ENCODE data around the gene CPS1.

CPS1 gene

GRCh38 chr2:210655229-210655975 is 99.0 kb downstream of the CPS1 start:
- Histone ChIP-seq H3K36me3 (ENCODE audit: control insufficient read depth in 1 of 2, insufficient read depth in 2 of 2, low read length in 2 of 2) (peaks cover under 1 to 4% of the 10 kb centered on the region in 2 donors), H3K4me3 (ENCODE audit: low read depth in 1 of 2, low read length in 2 of 2) (no peak overlapping the region), H3K4me1 (ENCODE audit: control insufficient read depth in 1 of 2, insufficient read depth in 2 of 2, low read length in 2 of 2) (no peaks in the 10 kb centered on the region), H3K9me3 (ENCODE audit: control insufficient read depth in 1 of 2, low read length in 2 of 2) (peaks cover 0 to 4% of the 10 kb centered on the region in 2 donors), H3K27me3 (ENCODE audit: low read depth, low read length) (no peaks in the 10 kb centered on the region), H3K27ac (ENCODE audit: low read length) (no peak overlapping the region)

GRCh38 chr2:210657874-210658273 is 101.5 kb downstream of the CPS1 start:
- Histone ChIP-seq H3K27ac (ENCODE audit: low read length) (no peak overlapping the region), H3K4me1 (ENCODE audit: control insufficient read depth in 1 of 2, insufficient read depth in 2 of 2, low read length in 2 of 2) (no peaks in the 10 kb centered on the region), H3K36me3 (ENCODE audit: control insufficient read depth in 1 of 2, insufficient read depth in 2 of 2, low read length in 2 of 2) (peaks cover 4 to 6% of the 10 kb centered on the region in 2 donors), H3K4me3 (ENCODE audit: low read depth in 1 of 2, low read length in 2 of 2) (no peak overlapping the region), H3K27me3 (ENCODE audit: low read depth, low read length) (no peaks in the 10 kb centered on the region), H3K9me3 (ENCODE audit: control insufficient read depth in 1 of 2, low read length in 2 of 2) (peaks cover 0 to 8% of the 10 kb centered on the region in 2 donors)

GRCh38 chr2:210660751-210661150 is 104.4 kb downstream of the CPS1 start:
- peaks cover 4 to 6% of the 10 kb centered on the region in 2 donors for H3K36me3 ChIP-seq (ENCODE audit: control insufficient read depth in 1 of 2, insufficient read depth in 2 of 2, low read length in 2 of 2)
- peaks cover 0 to 8% of the 10 kb centered on the region in 2 donors for H3K9me3 ChIP-seq (ENCODE audit: control insufficient read depth in 1 of 2, low read length in 2 of 2)
- no peak overlapping the region for H3K27ac ChIP-seq (ENCODE audit: low read length)
- no peak overlapping the region for H3K4me3 ChIP-seq (ENCODE audit: low read depth in 1 of 2, low read length in 2 of 2)
- H3K4me1 ChIP-seq (ENCODE audit: control insufficient read depth in 1 of 2, insufficient read depth in 2 of 2, low read length in 2 of 2): no peaks in the 10 kb centered on the region
- no peaks in the 10 kb centered on the region for H3K27me3 ChIP-seq (ENCODE audit: low read depth, low read length)

- Histone ChIP-seq H3K9me3 (ENCODE audit: control insufficient read depth in 1 of 2, low read length in 2 of 2) (peaks cover 0 to 8% of the 10 kb centered on the region in 2 donors), H3K36me3 (ENCODE audit: control insufficient read depth in 1 of 2, insufficient read depth in 2 of 2, low read length in 2 of 2) (peaks cover 4 to 6% of the 10 kb centered on the region in 2 donors), H3K4me1 (ENCODE audit: control insufficient read depth in 1 of 2, insufficient read depth in 2 of 2, low read length in 2 of 2) (no peaks in the 10 kb centered on the region), H3K27ac (ENCODE audit: low read length) (no peak overlapping the region), H3K4me3 (ENCODE audit: low read depth in 1 of 2, low read length in 2 of 2) (no peak overlapping the region), H3K27me3 (ENCODE audit: low read depth, low read length) (no peaks in the 10 kb centered on the region)
Measured at GRCh38 chr2:210662560-210662959, 106.2 kb downstream of the CPS1 start.

GRCh38 chr2:210663631-210664089 is 107.3 kb downstream of the CPS1 start:
- H3K4me1 ChIP-seq (ENCODE audit: control insufficient read depth in 1 of 2, insufficient read depth in 2 of 2, low read length in 2 of 2): no peaks in the 10 kb centered on the region
- H3K9me3 ChIP-seq (ENCODE audit: control insufficient read depth in 1 of 2, low read length in 2 of 2): peaks cover 0 to 8% of the 10 kb centered on the region in 2 donors
- H3K27ac ChIP-seq (ENCODE audit: low read length): no peak overlapping the region
- H3K36me3 ChIP-seq (ENCODE audit: control insufficient read depth in 1 of 2, insufficient read depth in 2 of 2, low read length in 2 of 2): peaks cover 3 to 6% of the 10 kb centered on the region in 2 donors
- no peak overlapping the region for H3K4me3 ChIP-seq (ENCODE audit: low read depth in 1 of 2, low read length in 2 of 2)
- H3K27me3 ChIP-seq (ENCODE audit: low read depth, low read length): no peaks in the 10 kb centered on the region

GRCh38 chr2:210667711-210668110 is 111.3 kb downstream of the CPS1 start:
- Histone ChIP-seq H3K9me3 (ENCODE audit: control insufficient read depth in 1 of 2, low read length in 2 of 2) (no peaks in the 10 kb centered on the region), H3K36me3 (ENCODE audit: control insufficient read depth in 1 of 2, insufficient read depth in 2 of 2, low read length in 2 of 2) (peaks cover 0 to 4% of the 10 kb centered on the region in 2 donors), H3K27me3 (ENCODE audit: low read depth, low read length) (no peaks in the 10 kb centered on the region), H3K27ac (ENCODE audit: low read length) (no peak overlapping the region), H3K4me3 (ENCODE audit: low read depth in 1 of 2, low read length in 2 of 2) (no peak overlapping the region), H3K4me1 (ENCODE audit: control insufficient read depth in 1 of 2, insufficient read depth in 2 of 2, low read length in 2 of 2) (no peaks in the 10 kb centered on the region)

GRCh38 chr2:210671065-210671464 is 114.7 kb downstream of the CPS1 start:
- no peaks in the 10 kb centered on the region for H3K27me3 ChIP-seq (ENCODE audit: low read depth, low read length)
- H3K9me3 ChIP-seq (ENCODE audit: control insufficient read depth in 1 of 2, low read length in 2 of 2): no peaks in the 10 kb centered on the region
- H3K4me1 ChIP-seq (ENCODE audit: control insufficient read depth in 1 of 2, insufficient read depth in 2 of 2, low read length in 2 of 2): no peaks in the 10 kb centered on the region
- H3K4me3 ChIP-seq (ENCODE audit: low read depth in 1 of 2, low read length in 2 of 2): no peak overlapping the region
- peaks cover 0 to 4% of the 10 kb centered on the region in 2 donors for H3K36me3 ChIP-seq (ENCODE audit: control insufficient read depth in 1 of 2, insufficient read depth in 2 of 2, low read length in 2 of 2)
- no peak overlapping the region for H3K27ac ChIP-seq (ENCODE audit: low read length)

GRCh38 chr2:210673117-210673516 is 116.7 kb downstream of the CPS1 start:
- Histone ChIP-seq H3K27me3 (ENCODE audit: low read depth, low read length) (no peaks in the 10 kb centered on the region), H3K27ac (ENCODE audit: low read length) (no peak overlapping the region), H3K4me1 (ENCODE audit: control insufficient read depth in 1 of 2, insufficient read depth in 2 of 2, low read length in 2 of 2) (no peaks in the 10 kb centered on the region), H3K4me3 (ENCODE audit: low read depth in 1 of 2, low read length in 2 of 2) (no peak overlapping the region), H3K36me3 (ENCODE audit: control insufficient read depth in 1 of 2, insufficient read depth in 2 of 2, low read length in 2 of 2) (peaks cover 0 to 4% of the 10 kb centered on the region in 2 donors), H3K9me3 (ENCODE audit: control insufficient read depth in 1 of 2, low read length in 2 of 2) (no peaks in the 10 kb centered on the region)

GRCh38 chr2:210676067-210676466 is 119.7 kb downstream of the CPS1 start:
- Histone ChIP-seq H3K36me3 (ENCODE audit: control insufficient read depth in 1 of 2, insufficient read depth in 2 of 2, low read length in 2 of 2) (no peaks in the 10 kb centered on the region), H3K27me3 (ENCODE audit: low read depth, low read length) (no peaks in the 10 kb centered on the region), H3K4me1 (ENCODE audit: control insufficient read depth in 1 of 2, insufficient read depth in 2 of 2, low read length in 2 of 2) (no peaks in the 10 kb centered on the region), H3K27ac (ENCODE audit: low read length) (no peak overlapping the region), H3K9me3 (ENCODE audit: control insufficient read depth in 1 of 2, low read length in 2 of 2) (no peaks in the 10 kb centered on the region), H3K4me3 (ENCODE audit: low read depth in 1 of 2, low read length in 2 of 2) (no peak overlapping the region)

- Histone ChIP-seq H3K9me3 (ENCODE audit: control insufficient read depth in 1 of 2, low read length in 2 of 2) (no peaks in the 10 kb centered on the region), H3K27ac (ENCODE audit: low read length) (no peak overlapping the region), H3K36me3 (ENCODE audit: control insufficient read depth in 1 of 2, insufficient read depth in 2 of 2, low read length in 2 of 2) (no peaks in the 10 kb centered on the region), H3K4me3 (ENCODE audit: low read depth in 1 of 2, low read length in 2 of 2) (no peak overlapping the region), H3K4me1 (ENCODE audit: control insufficient read depth in 1 of 2, insufficient read depth in 2 of 2, low read length in 2 of 2) (no peaks in the 10 kb centered on the region), H3K27me3 (ENCODE audit: low read depth, low read length) (no peaks in the 10 kb centered on the region)
Measured at GRCh38 chr2:210681491-210681890, 125.1 kb downstream of the CPS1 start.

GRCh38 chr2:210686401-210686800 is 130.0 kb downstream of the CPS1 start:
- Histone ChIP-seq H3K27ac (ENCODE audit: low read length) (no peak overlapping the region), H3K4me3 (ENCODE audit: low read depth in 1 of 2, low read length in 2 of 2) (no peak overlapping the region), H3K27me3 (ENCODE audit: low read depth, low read length) (no peaks in the 10 kb centered on the region), H3K36me3 (ENCODE audit: control insufficient read depth in 1 of 2, insufficient read depth in 2 of 2, low read length in 2 of 2) (no peaks in the 10 kb centered on the region), H3K4me1 (ENCODE audit: control insufficient read depth in 1 of 2, insufficient read depth in 2 of 2, low read length in 2 of 2) (no peaks in the 10 kb centered on the region), H3K9me3 (ENCODE audit: control insufficient read depth in 1 of 2, low read length in 2 of 2) (no peaks in the 10 kb centered on the region)

All from muscle layer of duodenum (tissue), 2 donors.